Measurements from ENCODE around the gene IL10.
A peak's percentile ranks its signal among the peaks of the same experiment; 100 is the strongest.

IL10 gene

GRCh38 chr1:206772243-206772937 lies at the start of gene IL10:
IL10 (minus strand) TSS chr1:206772494; CDS start chr1:206772435, 59 bp downstream.
- no peak for DNase-seq

GRCh38 chr1:206821493-206821892 lies 49.2 kb upstream of the IL10 start:
- no peak for DNase-seq

- DNase-seq, result peak in 1 of 2 donors; percentile 63
Measured at GRCh38 chr1:206816390-206817287, 44.3 kb upstream of the IL10 start.

GRCh38 chr1:206814716-206815341 lies 42.5 kb upstream of the IL10 start:
- DNase-seq, result no peak

GRCh38 chr1:206812471-206812870 lies 40.2 kb upstream of the IL10 start:
- no peak for DNase-seq

GRCh38 chr1:206809504-206810084 lies 37.3 kb upstream of the IL10 start:
- DNase-seq, result peak; percentile 44 to 50

GRCh38 chr1:206808615-206809014 lies 36.3 kb upstream of the IL10 start:
- DNase-seq, result peak; percentile 61 to 69

- no peak for DNase-seq
Measured at GRCh38 chr1:206805357-206805756, 33.1 kb upstream of the IL10 start.

- DNase-seq, result no peak
Measured at GRCh38 chr1:206804156-206804737, 32.0 kb upstream of the IL10 start.

GRCh38 chr1:206803221-206803730 lies 31.0 kb upstream of the IL10 start:
- DNase-seq, result peak; percentile 85 to 86

- no peak for DNase-seq
Measured at GRCh38 chr1:206802401-206802800, 30.1 kb upstream of the IL10 start.

GRCh38 chr1:206801467-206801866 lies 29.2 kb upstream of the IL10 start:
- no peak for DNase-seq

GRCh38 chr1:206800891-206801290 lies 28.6 kb upstream of the IL10 start:
- DNase-seq, result no peak

GRCh38 chr1:206800411-206800810 lies 28.1 kb upstream of the IL10 start:
- DNase-seq, result no peak

GRCh38 chr1:206799311-206799710 lies 27.0 kb upstream of the IL10 start:
- DNase-seq, result no peak

- no peak for DNase-seq
Measured at GRCh38 chr1:206798384-206798996, 26.2 kb upstream of the IL10 start.

- DNase-seq, result peak; percentile 29 to 41
Measured at GRCh38 chr1:206797534-206798383, 25.5 kb upstream of the IL10 start.

- peak in 1 of 2 donors; percentile 20 for DNase-seq
Measured at GRCh38 chr1:206796981-206797402, 24.7 kb upstream of the IL10 start.

- no peak for DNase-seq
Measured at GRCh38 chr1:206796116-206796515, 23.8 kb upstream of the IL10 start.

GRCh38 chr1:206794294-206794908 lies 22.1 kb upstream of the IL10 start:
- no peak for DNase-seq

GRCh38 chr1:206793620-206794019 lies 21.3 kb upstream of the IL10 start:
- DNase-seq, result no peak

All from CD4-positive, alpha-beta T cell treated with Interleukin-1 beta for 1 hour (primary cell).